GM19438 (cell line): ENCODE data around the gene KRTAP11-1.

Source experiments
- ATAC-seq: cut with Tn5 transposase; IDR thresholded peaks from one replicate; pipeline ENCODE4 v1.9.1; 2021; ENCODE audit warnings: low read depth; ENCODE audit not compliant: unreplicated experiment

KRTAP11-1 gene, protein sequence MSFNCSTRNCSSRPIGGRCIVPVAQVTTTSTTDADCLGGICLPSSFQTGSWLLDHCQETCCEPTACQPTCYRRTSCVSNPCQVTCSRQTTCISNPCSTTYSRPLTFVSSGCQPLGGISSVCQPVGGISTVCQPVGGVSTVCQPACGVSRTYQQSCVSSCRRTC

GRCh38 chr21:30881480-30881879 lies at the start of gene KRTAP11-1:
Gene KRTAP11-1 (minus strand): TSS chr21:30881580. CDS start chr21:30881524, 56 bp downstream.
- ATAC-seq = no peak

DNA sequence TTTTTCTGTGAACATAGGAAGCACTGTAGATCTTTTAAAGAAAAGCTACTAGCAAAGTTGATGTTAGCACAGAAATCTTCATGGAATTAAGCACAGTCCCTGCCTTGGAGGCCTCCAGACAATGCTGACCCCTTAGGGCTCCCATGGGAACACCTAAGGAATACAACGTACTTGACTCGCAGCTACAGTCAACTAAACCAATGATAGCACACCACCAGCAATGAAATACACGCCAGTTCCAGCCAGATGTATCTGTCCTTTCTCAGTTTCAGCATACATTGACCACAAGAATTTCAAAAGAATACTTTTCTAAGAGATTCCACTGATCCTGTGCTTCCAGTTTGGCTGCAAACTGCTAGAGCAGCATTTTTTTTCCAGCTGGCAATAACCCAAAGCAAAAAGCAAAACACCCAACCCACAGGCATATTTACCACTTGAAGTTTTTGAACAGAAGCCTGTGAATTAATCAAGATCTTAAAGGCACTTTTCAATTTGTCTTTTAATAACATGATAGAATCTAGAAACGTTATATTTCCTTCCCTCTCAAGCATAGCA lies 42.8 kb upstream of the KRTAP11-1 start:
- ATAC-seq = no peak

DNA sequence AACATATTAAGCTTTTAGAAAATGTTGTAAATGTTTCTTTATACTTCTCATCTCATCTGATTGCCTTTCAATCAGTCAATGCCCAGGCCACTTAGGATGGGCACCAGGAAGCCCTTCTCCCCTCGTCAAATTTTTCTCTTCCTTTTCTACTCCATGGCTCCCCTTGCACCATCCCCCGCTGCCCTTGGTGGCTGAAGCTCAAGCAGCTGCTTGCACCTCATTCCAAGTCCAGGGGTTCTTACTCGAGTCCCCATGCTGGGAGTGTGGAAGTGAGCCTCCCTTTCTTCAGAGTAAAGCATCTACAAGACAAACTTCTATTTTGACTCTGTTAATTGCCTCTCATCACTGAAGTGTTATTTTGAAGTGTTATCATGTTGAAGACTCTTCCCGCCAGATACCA lies 39.7 kb upstream of the KRTAP11-1 start:
- ATAC-seq = no peak

- no peak for ATAC-seq
Measured at GRCh38 chr21:30917557-30917956, 36.2 kb upstream of the KRTAP11-1 start.

DNA sequence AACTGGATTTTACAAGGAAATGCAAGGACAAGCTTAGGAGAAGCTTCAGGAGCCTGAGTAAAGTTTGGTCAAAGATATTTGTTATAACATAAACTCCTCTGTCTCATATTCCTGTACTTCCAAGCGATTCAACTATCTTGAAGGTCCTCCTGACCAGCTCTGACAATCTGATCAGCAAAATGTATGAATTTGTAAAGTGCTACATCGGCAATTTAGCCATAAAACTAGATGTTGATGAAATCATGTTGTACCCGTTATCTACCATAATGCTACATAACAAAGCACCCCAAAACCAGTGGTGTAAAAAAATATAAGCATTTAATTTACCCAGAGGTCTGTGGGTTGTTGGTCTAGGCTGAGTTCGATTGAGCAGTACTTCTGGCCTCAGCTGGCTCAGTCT lies 19.5 kb upstream of the KRTAP11-1 start:
- ATAC-seq = no peak

GRCh38 chr21:30882866-30883597 lies 1.7 kb upstream of the KRTAP11-1 start:
- ATAC-seq = no peak

- no peak for ATAC-seq
Measured at GRCh38 chr21:30880914-30881313, 466 bp downstream of the KRTAP11-1 start.

GRCh38 chr21:30874526-30874925 lies 6.9 kb downstream of the KRTAP11-1 start:
- ATAC-seq = no peak

DNA sequence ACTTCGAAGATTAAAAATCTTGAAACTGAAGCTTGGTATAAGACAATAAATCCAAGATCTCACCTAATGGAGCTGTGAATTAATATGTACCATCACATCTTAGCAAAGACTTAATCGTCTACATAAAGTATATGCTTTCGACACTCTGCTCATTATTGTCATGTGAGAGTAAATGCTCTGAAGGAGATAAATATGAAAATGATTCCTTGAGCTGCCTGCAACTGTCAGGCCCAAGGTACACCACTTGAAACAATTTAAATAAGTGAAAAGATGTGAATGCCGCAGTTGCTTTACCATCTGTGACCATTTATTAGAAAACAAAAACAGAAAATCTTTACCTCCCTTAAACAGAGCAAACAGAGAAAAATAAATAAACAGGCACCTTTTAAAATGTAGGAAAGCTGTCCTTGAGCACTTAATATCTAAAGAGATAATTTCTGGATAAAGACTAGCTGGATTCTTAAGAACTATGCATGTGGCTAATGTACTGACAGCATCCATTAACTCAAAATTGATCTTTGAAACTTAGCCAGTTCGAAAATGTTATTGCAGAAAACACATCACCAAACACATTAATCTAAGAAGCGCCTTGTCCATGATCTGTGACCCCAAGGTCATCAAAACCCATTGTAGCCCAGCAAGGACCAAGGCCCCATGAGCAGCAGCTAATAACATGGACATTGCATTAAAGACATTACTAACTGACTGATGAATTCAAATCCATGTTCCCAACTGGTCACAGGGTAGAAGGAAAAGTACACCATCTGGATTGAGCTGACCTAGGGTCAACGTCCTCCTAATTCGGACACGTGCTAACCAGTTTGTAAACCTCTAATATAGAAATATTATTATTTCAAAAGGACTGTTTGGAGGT lies 33.5 kb downstream of the KRTAP11-1 start:
- ATAC-seq = no peak

DNA sequence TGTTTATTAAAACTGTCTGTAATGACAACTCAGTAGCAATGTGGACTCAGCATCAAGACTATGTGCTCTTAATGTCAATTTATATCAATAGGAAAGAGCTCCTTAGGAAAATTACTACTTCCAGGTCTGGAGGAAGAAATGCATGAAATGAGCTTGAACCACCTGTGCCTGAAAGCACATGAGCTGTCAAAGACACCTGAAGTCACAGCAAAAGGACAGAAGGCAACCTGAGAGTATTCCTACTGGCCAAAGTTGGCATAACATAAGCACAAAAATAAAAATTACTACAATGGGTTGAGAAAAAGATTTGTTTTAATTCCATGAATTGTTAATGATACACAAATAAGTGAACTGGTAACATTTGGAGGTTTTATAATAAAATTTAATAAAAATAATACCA lies 38.4 kb downstream of the KRTAP11-1 start:
- ATAC-seq = no peak

- ATAC-seq = no peak
Measured at GRCh38 chr21:30839304-30839703, 42.1 kb downstream of the KRTAP11-1 start.

DNA sequence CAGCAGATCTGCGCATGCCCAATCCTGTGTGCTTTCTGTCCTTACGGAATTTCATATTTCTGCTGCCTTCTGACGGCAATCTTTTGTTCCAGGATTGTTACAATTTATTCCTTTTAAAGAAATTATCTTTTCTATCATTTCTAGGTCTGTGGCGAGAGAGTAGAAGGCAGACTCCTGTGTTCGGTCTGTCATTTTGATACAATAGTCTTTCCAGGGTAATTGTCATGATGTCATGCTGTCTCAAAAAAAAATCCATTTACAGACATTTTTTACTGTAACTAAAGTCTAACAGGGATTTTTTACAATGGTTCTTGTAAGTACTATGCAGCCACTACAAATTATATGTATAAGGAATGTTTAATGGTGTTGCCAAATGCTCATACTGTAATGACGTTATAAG lies 42.8 kb downstream of the KRTAP11-1 start:
- no peak for ATAC-seq

DNA sequence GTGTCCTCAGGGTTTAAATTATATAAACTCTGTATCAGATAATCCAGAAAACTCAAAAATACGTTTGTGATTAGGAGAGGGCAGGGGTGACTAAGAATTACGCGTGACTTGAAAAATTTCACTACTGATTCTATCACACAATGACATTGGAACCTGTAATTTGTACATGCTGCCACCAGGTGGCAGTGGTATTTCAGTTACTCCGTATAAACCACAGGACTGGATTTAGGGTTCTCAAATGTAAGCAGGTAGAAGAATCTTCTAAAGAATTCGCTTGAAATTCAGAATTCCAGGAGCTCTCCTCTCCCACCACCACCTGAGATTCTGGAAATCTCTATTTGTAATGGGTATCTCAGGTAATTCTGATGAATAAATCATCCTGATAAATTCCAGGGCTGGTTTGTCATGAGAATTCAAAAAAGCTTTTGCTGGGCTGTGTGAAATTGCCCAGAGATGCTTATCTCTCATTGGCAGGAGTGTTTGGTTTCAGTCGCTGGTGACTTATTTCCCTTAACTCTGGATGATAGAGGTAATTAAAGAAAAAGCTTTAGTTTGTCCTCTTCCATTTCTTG lies 50.1 kb downstream of the KRTAP11-1 start:
- no peak for ATAC-seq
